AG04449 (cell line): ENCODE results near the gene CCL27.

Experiments
- CTCF ChIA-PET: fragments of 350-600 bp; formaldehyde crosslinking; extraction: SDS; loops from one replicate; lab custom pipeline; 2021; ENCODE audit warnings: antibody characterized with exemption; lab: Yijun Ruan, JAX
- POLR2A ChIA-PET: fragments of 400-600, 350-600 bp; formaldehyde crosslinking; extraction: SDS; loops from one replicate; lab custom pipeline; 2020; ENCODE audit warnings: antibody characterized with exemption, inconsistent platforms; lab: Yijun Ruan, JAX
- DNase-seq: peaks from one replicate; pipeline ENCODE4 v3.0.0-alpha.2; 2010; ENCODE audit warnings: low read depth, low spot score
- H3K4me3 ChIP-seq: 2 replicates; pipeline ENCODE4 v1.5.1; 2011; ENCODE audit warnings: low read depth, mild to moderate bottlenecking, control low read depth, low read length
- CTCF ChIP-seq: IDR thresholded peaks from one replicate; pipeline ENCODE4 v1.5.1; 2011; ENCODE audit warnings: mild to moderate bottlenecking, moderate library complexity, low read length, control low read depth, inconsistent platforms; ENCODE audit not compliant: insufficient read depth; ENCODE audit errors: missing control alignments

Gene CCL27

GRCh38 chr9:34636791-34637355, 25.6 kb downstream of the CCL27 start:
- POLR2A ChIA-PET = interaction anchor here (0.9 to 2.0 kb wide), 4 partner anchors 10 to 178 kb away, joined by 3 to 31 read pairs (median 6); partner anchors contain the start of genes DNAI1, FAM219A, GALT and IL11RA
- no peak for DNase-seq
- CTCF ChIA-PET = interaction anchor here (0.9 to 10.9 kb wide), 12 partner anchors 8 to 823 kb away, joined by 3 to 274 read pairs (median 6); partner anchors contain the start of genes ARID3C, DCTN3, GALT and IL11RA
- no peak for TF ChIP-seq CTCF
- peak overlapping the region; percentile 80 for H3K4me3 ChIP-seq

GRCh38 chr9:34635556-34635955, 26.9 kb downstream of the CCL27 start:
- CTCF ChIA-PET = interaction anchor here (0.9 to 10.9 kb wide), 13 partner anchors 10 to 303 kb away, joined by 4 to 274 read pairs (median 14); partner anchors contain the start of genes DCTN3, GALT and RPP25L
- no peak overlapping the region for H3K4me3 ChIP-seq
- TF ChIP-seq CTCF = no peak
- POLR2A ChIA-PET = interaction anchor here (0.6 to 0.7 kb wide), 2 partner anchors 11 to 21 kb away, joined by 3 read pairs; partner anchors contain the start of gene GALT
- DNase-seq = no peak

GRCh38 chr9:34634551-34635248, 27.8 kb downstream of the CCL27 start:
- no peak overlapping the region for H3K4me3 ChIP-seq
- POLR2A ChIA-PET = interaction anchor here (0.5 to 0.6 kb wide), 3 partner anchors 15 to 1094 kb away, joined by 3 read pairs; partner anchors contain the start of gene DCTN3
- CTCF ChIA-PET = interaction anchor here (0.6 to 10.9 kb wide), 35 partner anchors 9 to 303 kb away, joined by 3 to 274 read pairs (median 6); partner anchors contain the start of genes DCTN3, ENHO, GALT and IL11RA
- TF ChIP-seq CTCF = no peak
- no peak for DNase-seq

- POLR2A ChIA-PET = interaction anchor here (0.5 to 0.6 kb wide), 2 partner anchors 14 to 270 kb away, joined by 3 read pairs; partner anchors contain the start of gene DCTN3
- TF ChIP-seq CTCF = peak; percentile 82
- CTCF ChIA-PET = interaction anchor here (0.6 to 10.9 kb wide), 32 partner anchors 9 to 302 kb away, joined by 3 to 274 read pairs (median 6); partner anchors contain the start of genes DCTN3, ENHO, GALT and IL11RA
- DNase-seq = no peak
- H3K4me3 ChIP-seq = no peak overlapping the region
Measured at GRCh38 chr9:34633851-34634550, 28.5 kb downstream of the CCL27 start.

GRCh38 chr9:34633166-34633565, 29.3 kb downstream of the CCL27 start:
- no peak for TF ChIP-seq CTCF
- POLR2A ChIA-PET = interaction anchor here (0.5 kb wide), 1 partner anchor 269 kb away, joined by 3 read pairs; no protein-coding TSS in a partner anchor
- CTCF ChIA-PET = interaction anchor here (1.0 to 10.9 kb wide), 15 partner anchors 8 to 131 kb away, joined by 3 to 274 read pairs (median 11); partner anchors contain the start of genes DCTN3, GALT, IL11RA and RPP25L
- DNase-seq = no peak
- H3K4me3 ChIP-seq = no peak overlapping the region
